Activated CD4-positive, alpha-beta T cell treated with anti-CD3 and anti-CD28 coated beads for 1 hour (primary cell): ENCODE results near the gene LENEP.

ENCODE experiments used
- DNase-seq: peaks from one replicate; pipeline ENCODE4 v3.0.0-alpha.2; 2020

The LENEP gene

GRCh38 chr1:154993572-154994268 is at the start of gene LENEP:
TSS of gene LENEP (plus strand) at chr1:154993586. CDS start at chr1:154993608, 22 bp downstream.
- DNase-seq: no peak

GRCh38 chr1:154943649-154944400 is 49.6 kb upstream of the LENEP start:
- DNase-seq: no peak

GRCh38 chr1:154944401-154945159 is 48.8 kb upstream of the LENEP start:
- DNase-seq: no peak

- DNase-seq: no peak
Observed at GRCh38 chr1:154945160-154945961, 48.0 kb upstream of the LENEP start.

- no peak for DNase-seq
Observed at GRCh38 chr1:154945962-154946850, 47.2 kb upstream of the LENEP start.

GRCh38 chr1:154948079-154948478 is 45.3 kb upstream of the LENEP start:
- no peak for DNase-seq

GRCh38 chr1:154951901-154952657 is 41.3 kb upstream of the LENEP start:
- DNase-seq: no peak

GRCh38 chr1:154952664-154953063 is 40.7 kb upstream of the LENEP start:
- no peak for DNase-seq

- no peak for DNase-seq
Observed at GRCh38 chr1:154953611-154954038, 39.8 kb upstream of the LENEP start.

GRCh38 chr1:154954541-154954940 is 38.8 kb upstream of the LENEP start:
- no peak for DNase-seq

- peak; percentile 85 for DNase-seq
Observed at GRCh38 chr1:154955039-154955717, 38.2 kb upstream of the LENEP start.

GRCh38 chr1:154955718-154956543 is 37.5 kb upstream of the LENEP start, which contains the start of gene PBXIP1:
TSS of gene PBXIP1 (minus strand) at chr1:154956099. CDS start at chr1:154953721, 2,378 bp downstream.
- DNase-seq: peak; percentile 67

GRCh38 chr1:154956544-154956941 is 36.8 kb upstream of the LENEP start:
- DNase-seq: no peak

- no peak for DNase-seq
Observed at GRCh38 chr1:154957091-154957657, 36.2 kb upstream of the LENEP start.

GRCh38 chr1:154958036-154958435 is 35.4 kb upstream of the LENEP start:
- DNase-seq: no peak

GRCh38 chr1:154958681-154959425 is 34.5 kb upstream of the LENEP start:
- no peak for DNase-seq

- no peak for DNase-seq
Observed at GRCh38 chr1:154959426-154959780, 34.0 kb upstream of the LENEP start.
